K562 (cell line): ENCODE results near the gene ASB10. TPM values are rescaled to one million over a fixed set of nuclear protein-coding genes. Genes with fewer than 3 reads are reported as not detected.

Experiments used
- ATAC-seq: fragments of 200-7000 bp; cut with Tn5 transposase; 3 replicates; pipeline ENCODE4 v1.9.1; 2020; ENCODE audit warnings: moderate library complexity
- BruUV-seq: library from RNA; stranded (reverse); fragments of 400-500 nt; replicated peaks from 2 replicates; lab custom pipeline; 2021; lab: Mats Ljungman, UMichigan
- CTCF ChIA-PET: fragments of 300-600 bp; formaldehyde crosslinking; extraction: SDS; loops from one replicate; lab custom pipeline; 2021; ENCODE audit warnings: low intra/inter-chr PET ratio; lab: Yijun Ruan, JAX
- POLR2A ChIA-PET: fragments of 300-600, 350-650 bp; sonication (Branson Sonifier 250); formaldehyde crosslinking; extraction: SDS; loops from one replicate; lab custom pipeline; 2021; ENCODE audit warnings: antibody characterized with exemption, inconsistent platforms; lab: Yijun Ruan, JAX
- DNase-seq, 4 experiments: peaks; one replicate each; pipeline versions ENCODE4 v3.0.0 to v3.0.0-alpha.2; 2011 to 2018; ENCODE audit warnings: low spot score in 3 of 4, mixed read lengths in 3 of 4; ENCODE audit errors: extremely low read depth in 1 of 4
- FAIRE-seq: peaks from 2 replicates; lab custom pipeline; 2011; peaks lifted over from hg19 to GRCh38; lab: Jason Lieb, UNC
- H2AFZ ChIP-seq: 2 replicates; pipeline ENCODE4 v1.6.0; 2011; ENCODE audit warnings: low read depth, low read length, control low read depth, inconsistent platforms
- H3K27ac ChIP-seq: fragments of 200-600 bp; 3 replicates; pipeline ENCODE4 v1.8.0; 2011; ENCODE audit warnings: low read depth, mild to moderate bottlenecking, control low read depth, inconsistent platforms, low read length, moderate library complexity, mixed read lengths; ENCODE audit errors: extremely low read depth
- H3K27me3 ChIP-seq, 2 experiments: fragments of 300-600 bp in 1 of 2; 2 replicates in 1 of 2; 3 replicates in 1 of 2; pipeline versions ENCODE4 v1.6.0 to v1.8.0; 2011; ENCODE audit warnings: inconsistent platforms in 2 of 2, low read length in 2 of 2, mild to moderate bottlenecking in 1 of 2, mixed read lengths in 1 of 2, moderate library complexity in 1 of 2; ENCODE audit not compliant: control insufficient read depth in 2 of 2, insufficient read depth in 2 of 2
- H3K36me3 ChIP-seq: fragments of 300-600 bp; 3 replicates; pipeline ENCODE4 v1.8.0; 2011; ENCODE audit warnings: mild to moderate bottlenecking, low read length, inconsistent platforms; ENCODE audit not compliant: control insufficient read depth, insufficient read depth
- H3K4me1 ChIP-seq, 2 experiments: fragments of 200-600 bp in 1 of 2; replicated peaks in 1 of 2; 2 replicates in 1 of 2; 3 replicates in 1 of 2; pipeline versions ENCODE4 v1.5.1 to v1.8.0; 2011; ENCODE audit warnings: inconsistent platforms in 2 of 2, low read length in 2 of 2, mild to moderate bottlenecking in 1 of 2, mixed read lengths in 1 of 2, moderate library complexity in 1 of 2; ENCODE audit not compliant: control insufficient read depth in 2 of 2, insufficient read depth in 2 of 2
- H3K4me2 ChIP-seq: 2 replicates; pipeline ENCODE4 v1.6.1; 2011; ENCODE audit warnings: low read length, control low read depth, inconsistent platforms, mixed read lengths; ENCODE audit not compliant: insufficient read depth
- H3K4me3 ChIP-seq: fragments of 200-600 bp; sonication (generic), shearing (Covaris generic); 2 replicates; pipeline ENCODE4 v1.5.1; 2016; ENCODE audit warnings: control low read depth, inconsistent platforms
- H3K79me2 ChIP-seq: fragments of 200-600 bp; 3 replicates; pipeline ENCODE4 v1.8.0; 2011; ENCODE audit warnings: low read length, inconsistent platforms; ENCODE audit not compliant: control insufficient read depth, insufficient read depth
- H3K9ac ChIP-seq, 2 experiments: 2 replicates each; pipeline versions ENCODE4 v1.6.0 to v1.6.1; 2011; ENCODE audit warnings: low read depth in 2 of 2, low read length in 2 of 2, control low read depth in 1 of 2, inconsistent platforms in 1 of 2, mild to moderate bottlenecking in 1 of 2, mixed read lengths in 1 of 2; ENCODE audit not compliant: insufficient read depth in 1 of 2
- H3K9me1 ChIP-seq: one replicate; pipeline ENCODE4 v1.6.0; 2011; ENCODE audit warnings: inconsistent platforms, mild to moderate bottlenecking, low read length, moderate library complexity; ENCODE audit not compliant: control insufficient read depth, insufficient read depth
- H3K9me3 ChIP-seq: replicated peaks from 2 replicates; pipeline ENCODE4 v1.5.1; 2011; ENCODE audit warnings: low read depth, low read length, inconsistent platforms; ENCODE audit not compliant: control insufficient read depth, insufficient read depth
- H4K20me1 ChIP-seq: replicated peaks from 2 replicates; pipeline ENCODE4 v1.6.1; 2011; ENCODE audit warnings: low read length, inconsistent platforms, mixed read lengths; ENCODE audit not compliant: control insufficient read depth, insufficient read depth
- ASH1L ChIP-seq: fragments of 450-650 bp; IDR thresholded peaks from 2 replicates; pipeline ENCODE4 v1.6.1; 2018; ENCODE audit warnings: borderline replicate concordance, mild to moderate bottlenecking, low read depth; ENCODE audit not compliant: partially characterized antibody
- ATF7 ChIP-seq: fragments of 450-650 bp; IDR thresholded peaks from 2 replicates; pipeline ENCODE4 v1.7.1; 2014; ENCODE audit warnings: mild to moderate bottlenecking, moderate library complexity
- BRD9 ChIP-seq: fragments of 450-650 bp; IDR thresholded peaks from 2 replicates; pipeline ENCODE4 v1.6.1; 2018; ENCODE audit warnings: low read depth; ENCODE audit not compliant: partially characterized antibody
- HMGXB4 ChIP-seq: sonication (generic); formaldehyde crosslinking; IDR thresholded peaks from 2 replicates; pipeline ENCODE4 v1.8.1; 2023; ENCODE audit warnings: mild to moderate bottlenecking, missing genetic modification reagents
- MCM2 ChIP-seq: fragments of 450-650 bp; IDR thresholded peaks from 2 replicates; pipeline ENCODE4 v1.6.1; 2017; ENCODE audit warnings: low read depth, mild to moderate bottlenecking
- MCM3 ChIP-seq: fragments of 450-650 bp; IDR thresholded peaks from 2 replicates; pipeline ENCODE4 v1.6.1; 2016
- NR2C2 ChIP-seq, 2 experiments: fragments of 200-800 bp in 1 of 2; sonication (Bioruptor generic) in 1 of 2; sonication (generic) in 1 of 2; formaldehyde crosslinking in 1 of 2; IDR thresholded peaks; 2 replicates each; pipeline versions ENCODE4 v1.6.1 to v1.8.0; 2016 to 2022; ENCODE audit warnings: mild to moderate bottlenecking in 1 of 2, missing compliant biosample characterization in 1 of 2, missing genetic modification characterization in 1 of 2, missing genetic modification reagents in 1 of 2
- PCBP1 ChIP-seq: fragments of 200-400 bp; formaldehyde crosslinking; IDR thresholded peaks from 2 replicates; pipeline ENCODE4 v1.6.1; 2018; ENCODE audit warnings: mild to moderate bottlenecking, low read depth, low read length; ENCODE audit not compliant: poor library complexity, severe bottlenecking
- ZEB2 ChIP-seq: fragments of 450-650 bp; IDR thresholded peaks from 2 replicates; pipeline ENCODE4 v1.6.1; 2016
- ZNF316 ChIP-seq: fragments of 450-650 bp; IDR thresholded peaks from 2 replicates; pipeline ENCODE4 v1.6.1; 2016
- ZNF518B ChIP-seq: fragments of 250-450 bp; sonication (Bioruptor Pico); IDR thresholded peaks from 2 replicates; pipeline ENCODE4 v1.5.0; 2021; ENCODE audit warnings: mild to moderate bottlenecking, moderate library complexity
- WGBS: fragments of 100-300 bp; shearing (Covaris generic); methylation state at CpG from one replicate; pipeline ENCODE4 v1.1.6; 2016; ENCODE audit warnings: low coverage, mixed read lengths; ENCODE audit not compliant: insufficient coverage; ENCODE audit errors: missing lambda C conversion rate; 5-methylcytosine and 5-hydroxymethylcytosine counted together
- in situ Hi-C: fragments of 300-500 bp; cut with MboI; formaldehyde crosslinking; loops from 4 replicates; pipeline ENCODE4 v1.15.0; 2018; ENCODE audit warnings: inconsistent platforms, mixed read lengths
- intact Hi-C: fragments of 100-400 bp; cut with micrococcal nuclease; formaldehyde crosslinking; loops from 2 replicates; pipeline ENCODE4 v1.14.2; 2022
- polyA plus RNA-seq, 8 experiments: library from polyadenylated mRNA; depleted of rRNA in 4 of 8; stranded (reverse) in 5 of 8; unstranded in 3 of 8; fragments of >200 nt; fragmentation: Nextera tagmentation in 2 of 8; fragmentation: Illumina TruSeq in 1 of 8; extraction: Ambion mirVana in 2 of 8; extraction: Trizol in 1 of 8; gene quantifications; 2 replicates each; pipeline versions ENCODE4 v1.2.1 to v1.2.3, GENCODE V29; 2011 to 2014; ENCODE audit warnings: inconsistent platforms in 1 of 8, missing spikeins in 1 of 8
- total RNA-seq, 7 experiments: library from RNA; depleted of rRNA in 6 of 7; stranded (reverse); fragments of >200 nt in 6 of 7; fragmentation: Illumina TruSeq in 2 of 7; extraction: Trizol in 2 of 7; gene quantifications; 2 replicates each; pipeline versions ENCODE4 v1.2.1 to v1.2.3, GENCODE V29; 2011 to 2021; ENCODE audit warnings: low replicate concordance in 1 of 7
- TF ChIP-seq, protein P1 (sequence below): sonication (generic); formaldehyde crosslinking; IDR thresholded peaks from 2 replicates; pipeline ENCODE4 v1.8.0; 2022; ENCODE audit warnings: mild to moderate bottlenecking, missing genetic modification reagents
- TF ChIP-seq, protein P2 (sequence below): fragments of 450-650 bp; IDR thresholded peaks from 2 replicates; pipeline ENCODE4 v1.6.1; 2016; ENCODE audit warnings: low read depth, mild to moderate bottlenecking, moderate library complexity

The ASB10 gene
- total and polyA plus RNA-seq, 9 of the 15 experiments (the other 6 are each of a cell fraction or from before 2014, with no cell fraction given) = not detected

DNA sequence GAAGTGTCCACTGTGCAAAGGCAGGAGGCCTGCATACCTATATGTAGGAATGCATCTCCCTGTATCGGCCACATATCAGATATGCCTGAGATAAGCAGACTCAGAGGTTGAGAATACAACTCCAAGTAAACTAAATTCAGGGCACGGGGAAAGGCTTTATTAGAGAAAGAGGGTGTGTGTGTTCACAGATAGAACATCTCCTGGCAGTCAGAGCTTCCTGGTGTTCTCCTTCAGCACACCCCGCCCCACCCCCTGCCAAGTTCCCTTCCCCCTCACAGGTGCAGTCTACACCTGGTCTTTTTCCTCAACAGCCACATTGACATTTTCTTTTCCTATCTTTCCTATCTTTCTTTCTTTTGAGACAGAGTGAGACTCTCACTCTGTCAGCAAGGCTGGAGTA is 36.7 kb downstream of the ASB10 start:
- POLR2A ChIA-PET = interaction anchor here (0.5 to 3.2 kb wide), 7 partner anchors 8 to 205 kb away, joined by 3 to 14 read pairs (median 4); no protein-coding TSS in a partner anchor
- H3K9me1 ChIP-seq = no peaks in the 10 kb centered on the region
- in situ Hi-C loops = no loop called here
- H3K9me3 ChIP-seq = no peaks in the 10 kb centered on the region
- no peak for DNase-seq
- no peak overlapping the region for H3K4me2 ChIP-seq
- H3K27ac ChIP-seq = no peak overlapping the region
- no TSS peak for BruUV-seq
- peaks cover 45 to 51% of the 10 kb centered on the region in 2 experiments; a peak in 4 of 5 replicates for H3K27me3 ChIP-seq
- H3K36me3 ChIP-seq = no peaks in the 10 kb centered on the region
- H4K20me1 ChIP-seq = no peaks in the 10 kb centered on the region; the same call in 1 of the 2 replicates
- intact Hi-C loops = no loop called here
- WGBS = 0% methylated on average over 3 of the region's 3 CpGs
- H3K4me1 ChIP-seq = 0 out of 5 replicates have a peak, but pooled peaks cover 0 to 3% of the 10 kb centered on the region in 2 experiments
- no peak overlapping the region for H3K4me3 ChIP-seq
- ATAC-seq = no peak
- FAIRE-seq = no peak
- CTCF ChIA-PET = no interaction called here
- H2AFZ ChIP-seq = no peak overlapping the region
- no peaks in the 10 kb centered on the region for H3K79me2 ChIP-seq
- no peak overlapping the region for H3K9ac ChIP-seq
- no peak for TF ChIP-seq BRD9
- TF ChIP-seq MCM2 = no peak
- TF ChIP-seq ZNF518B (CRISPR knock-in tag) = no peak
- TF ChIP-seq NR2C2 (CRISPR knock-in tag; IDR thresholded peaks at IDR 0.05) = no peak
- no peak for TF ChIP-seq NR2C2 (tag; IDR thresholded peaks at IDR 0.05)
- TF ChIP-seq, protein P1, sequence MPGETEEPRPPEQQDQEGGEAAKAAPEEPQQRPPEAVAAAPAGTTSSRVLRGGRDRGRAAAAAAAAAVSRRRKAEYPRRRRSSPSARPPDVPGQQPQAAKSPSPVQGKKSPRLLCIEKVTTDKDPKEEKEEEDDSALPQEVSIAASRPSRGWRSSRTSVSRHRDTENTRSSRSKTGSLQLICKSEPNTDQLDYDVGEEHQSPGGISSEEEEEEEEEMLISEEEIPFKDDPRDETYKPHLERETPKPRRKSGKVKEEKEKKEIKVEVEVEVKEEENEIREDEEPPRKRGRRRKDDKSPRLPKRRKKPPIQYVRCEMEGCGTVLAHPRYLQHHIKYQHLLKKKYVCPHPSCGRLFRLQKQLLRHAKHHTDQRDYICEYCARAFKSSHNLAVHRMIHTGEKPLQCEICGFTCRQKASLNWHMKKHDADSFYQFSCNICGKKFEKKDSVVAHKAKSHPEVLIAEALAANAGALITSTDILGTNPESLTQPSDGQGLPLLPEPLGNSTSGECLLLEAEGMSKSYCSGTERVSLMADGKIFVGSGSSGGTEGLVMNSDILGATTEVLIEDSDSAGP (CRISPR knock-in tag) = no peak
- TF ChIP-seq ZNF316 = no peak
- no peak for TF ChIP-seq HMGXB4
- TF ChIP-seq ATF7 = no peak
- TF ChIP-seq ZEB2 = no peak
- no peak for TF ChIP-seq ASH1L
- TF ChIP-seq, protein P2, sequence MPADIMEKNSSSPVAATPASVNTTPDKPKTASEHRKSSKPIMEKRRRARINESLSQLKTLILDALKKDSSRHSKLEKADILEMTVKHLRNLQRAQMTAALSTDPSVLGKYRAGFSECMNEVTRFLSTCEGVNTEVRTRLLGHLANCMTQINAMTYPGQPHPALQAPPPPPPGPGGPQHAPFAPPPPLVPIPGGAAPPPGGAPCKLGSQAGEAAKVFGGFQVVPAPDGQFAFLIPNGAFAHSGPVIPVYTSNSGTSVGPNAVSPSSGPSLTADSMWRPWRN = no peak
- no peak for TF ChIP-seq PCBP1
- TF ChIP-seq MCM3 = no peak
